H9 (cell line): ENCODE data around the gene NFS1. TPM values are rescaled to one million over a fixed set of nuclear protein-coding genes. Genes with fewer than 3 reads are reported as not detected.
A peak's percentile ranks its signal among the peaks of the same experiment; 100 is the strongest.
"Not testable (repeated sequence)": the region's sequence is repeated elsewhere in the genome, so short reads cannot be mapped to it uniquely, and the experiment has no call there.

Source experiments
- DNase-seq: peaks from one replicate; pipeline ENCODE4 v3.0.0-alpha.2; 2017
- H2AFZ ChIP-seq: one replicate; pipeline ENCODE4 v1.6.1; 2013; ENCODE audit warnings: mild to moderate bottlenecking, low read length, control low read depth, moderate library complexity
- H2AK5ac ChIP-seq: 2 replicates; pipeline ENCODE4 v1.6.1; 2013; ENCODE audit warnings: low read length, control low read depth, mixed read lengths; ENCODE audit not compliant: insufficient read length
- H2BK120ac ChIP-seq: one replicate; pipeline ENCODE4 v1.6.1; 2013; ENCODE audit warnings: low read depth, mild to moderate bottlenecking, low read length, control low read depth, inconsistent platforms; ENCODE audit not compliant: poor library complexity, severe bottlenecking
- H2BK12ac ChIP-seq: 2 replicates; pipeline ENCODE4 v1.6.1; 2013; ENCODE audit warnings: low read length, control low read depth, mixed read lengths, low read depth; ENCODE audit not compliant: insufficient read length
- H2BK15ac ChIP-seq: 2 replicates; pipeline ENCODE4 v1.6.1; 2013; ENCODE audit warnings: low read depth, low read length, control low read depth
- H2BK20ac ChIP-seq: one replicate; pipeline ENCODE4 v1.6.1; 2013; ENCODE audit warnings: low read depth, mild to moderate bottlenecking, low read length, control low read depth, inconsistent platforms; ENCODE audit not compliant: poor library complexity, severe bottlenecking
- H2BK5ac ChIP-seq: 2 replicates; pipeline ENCODE4 v1.6.1; 2013; ENCODE audit warnings: low read length, control low read depth, mixed read lengths; ENCODE audit not compliant: insufficient read length
- H3K14ac ChIP-seq: 2 replicates; pipeline ENCODE4 v1.6.1; 2013; ENCODE audit warnings: low read length, control low read depth; ENCODE audit not compliant: insufficient read depth
- H3K18ac ChIP-seq: 2 replicates; pipeline ENCODE4 v1.6.1; 2013; ENCODE audit warnings: low read depth, mild to moderate bottlenecking, mixed read lengths, low read length, control low read depth; ENCODE audit not compliant: insufficient read length
- H3K23ac ChIP-seq: 2 replicates; pipeline ENCODE4 v1.6.1; 2013; ENCODE audit warnings: low read length, control low read depth, mixed read lengths, low read depth; ENCODE audit not compliant: insufficient read length
- H3K23me2 ChIP-seq: 2 replicates; pipeline ENCODE4 v1.6.1; 2013; ENCODE audit warnings: low read depth, mild to moderate bottlenecking, mixed read lengths, low read length, control low read depth; ENCODE audit not compliant: insufficient read length, poor library complexity, severe bottlenecking
- H3K27ac ChIP-seq: 2 replicates; pipeline ENCODE4 v1.5.1; 2013; ENCODE audit warnings: low read length, control low read depth, mixed read lengths, low read depth; ENCODE audit not compliant: insufficient read length
- H3K27me3 ChIP-seq: 2 replicates; pipeline ENCODE4 v1.6.1; 2013; ENCODE audit warnings: low read length, control low read depth, inconsistent platforms; ENCODE audit not compliant: insufficient read depth
- H3K4ac ChIP-seq: 2 replicates; pipeline ENCODE4 v1.6.1; 2013; ENCODE audit warnings: low read depth, mild to moderate bottlenecking, control low read depth, inconsistent platforms, low read length, moderate library complexity
- H3K4me1 ChIP-seq: 2 replicates; pipeline ENCODE4 v1.6.1; 2013; ENCODE audit warnings: low read length, control low read depth, inconsistent platforms; ENCODE audit not compliant: insufficient read depth
- H3K4me2 ChIP-seq: 2 replicates; pipeline ENCODE4 v1.6.1; 2013; ENCODE audit warnings: low read length, control low read depth, mixed read lengths; ENCODE audit not compliant: insufficient read length, insufficient read depth
- H3K56ac ChIP-seq: 2 replicates; pipeline ENCODE4 v1.6.1; 2013; ENCODE audit warnings: low read depth, mild to moderate bottlenecking, mixed read lengths, low read length, control low read depth; ENCODE audit not compliant: insufficient read length
- H3K79me1 ChIP-seq: 2 replicates; pipeline ENCODE4 v1.6.1; 2013; ENCODE audit warnings: low read depth, mild to moderate bottlenecking, moderate library complexity, low read length, control low read depth, inconsistent platforms; ENCODE audit not compliant: insufficient read depth, poor library complexity, severe bottlenecking
- H3K79me2 ChIP-seq: 2 replicates; pipeline ENCODE4 v1.6.1; 2013; ENCODE audit warnings: low read length, control low read depth, inconsistent platforms; ENCODE audit not compliant: insufficient read depth
- H3K9ac ChIP-seq: 2 replicates; pipeline ENCODE4 v1.6.1; 2013; ENCODE audit warnings: low read length, control low read depth, mixed read lengths; ENCODE audit not compliant: insufficient read length; ENCODE audit errors: extremely low read depth
- H3K9me3 ChIP-seq: one replicate; pipeline ENCODE4 v1.6.1; 2013; ENCODE audit warnings: low read depth, low read length, inconsistent platforms; ENCODE audit not compliant: control insufficient read depth
- H3T11ph ChIP-seq: one replicate; pipeline ENCODE4 v1.6.1; 2013; ENCODE audit warnings: mild to moderate bottlenecking, low read length, control low read depth, inconsistent platforms
- H4K20me1 ChIP-seq: one replicate; pipeline ENCODE4 v1.6.1; 2013; ENCODE audit not compliant: control insufficient read depth, insufficient read length, insufficient read depth
- H4K5ac ChIP-seq: 2 replicates; pipeline ENCODE4 v1.6.1; 2013; ENCODE audit warnings: low read depth, mild to moderate bottlenecking, mixed read lengths, low read length, control low read depth; ENCODE audit not compliant: insufficient read length
- H4K8ac ChIP-seq: replicated peaks from 2 replicates; pipeline ENCODE4 v1.6.1; 2013; ENCODE audit warnings: low read length, control low read depth, mixed read lengths, low read depth; ENCODE audit not compliant: insufficient read length
- H4K91ac ChIP-seq: 2 replicates; pipeline ENCODE4 v1.6.1; 2013; ENCODE audit warnings: low read depth, mild to moderate bottlenecking, moderate library complexity, mixed read lengths, low read length, control low read depth; ENCODE audit not compliant: insufficient read length
- H3K27ac Mint-ChIP-seq, 3 experiments: 2 replicates in 2 of 3; 3 replicates in 1 of 3; pipeline ENCODE4 v1.8.0; 2020 to 2021; ENCODE audit warnings: mixed read lengths in 3 of 3, mild to moderate bottlenecking in 1 of 3, moderate library complexity in 1 of 3
- H3K27me3 Mint-ChIP-seq: 2 replicates; pipeline ENCODE4 v1.8.0; 2021; ENCODE audit warnings: low read depth, mild to moderate bottlenecking, moderate library complexity, mixed read lengths
- H3K36me3 Mint-ChIP-seq, 3 experiments: 2 replicates in 2 of 3; 3 replicates in 1 of 3; pipeline ENCODE4 v1.8.0; 2020 to 2021; ENCODE audit warnings: low read depth in 3 of 3, mixed read lengths in 3 of 3; ENCODE audit not compliant: insufficient read depth in 1 of 3
- H3K4me1 Mint-ChIP-seq, 2 experiments: 2 replicates each; pipeline ENCODE4 v1.8.0; 2020; ENCODE audit warnings: mixed read lengths in 2 of 2
- H3K4me3 Mint-ChIP-seq, 2 experiments: 2 replicates in 1 of 2; 3 replicates in 1 of 2; pipeline ENCODE4 v1.8.0; 2020 to 2021; ENCODE audit warnings: mild to moderate bottlenecking in 2 of 2, mixed read lengths in 2 of 2, moderate library complexity in 1 of 2
- H3K9me3 Mint-ChIP-seq, 2 experiments: 2 replicates in 1 of 2; 3 replicates in 1 of 2; pipeline ENCODE4 v1.8.0; 2020; ENCODE audit warnings: mild to moderate bottlenecking in 2 of 2, mixed read lengths in 2 of 2, moderate library complexity in 1 of 2
- WGBS: extraction: QIAGEN DNeasy Blood & Tissue Kit; methylation state at CpG from one replicate; pipeline ENCODE4 v1.1.7; 2013; ENCODE audit warnings: missing lambda C conversion rate, low lambda C conversion rate, mixed read lengths; ENCODE audit not compliant: insufficient read length; ENCODE audit errors: extremely low coverage; 5-methylcytosine and 5-hydroxymethylcytosine counted together
- total RNA-seq: library from RNA; stranded (reverse); gene quantifications from 2 replicates; pipeline ENCODE4 v1.2.1, GENCODE V29; 2021

NFS1 gene
- total RNA-seq, 1 experiment from 2014 or later: 26.6 TPM

DNA sequence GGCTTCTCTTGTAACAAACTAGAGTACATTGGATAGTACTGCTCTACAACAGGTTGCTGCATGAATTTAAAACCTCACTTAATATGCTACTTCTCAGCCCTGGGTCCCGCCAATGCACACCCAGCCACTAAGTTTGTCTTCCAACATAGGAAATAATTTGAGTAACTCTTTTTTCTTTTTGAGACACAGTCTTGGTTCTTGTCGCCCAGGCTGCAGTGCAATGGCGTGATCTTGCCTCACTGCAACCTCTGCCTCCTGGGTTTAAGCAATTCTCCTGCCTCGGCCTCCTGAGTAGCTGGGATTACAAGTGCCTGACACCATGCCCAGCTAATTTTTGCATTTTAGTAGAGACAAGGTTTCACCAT lies 24.1 kb upstream of the NFS1 start:
- H2BK120ac ChIP-seq, H3K27ac ChIP-seq, H2BK20ac ChIP-seq, H3K4ac ChIP-seq, H3K23ac ChIP-seq, DNase-seq, H3K27me3 ChIP-seq, H3K27me3 Mint-ChIP-seq, H2AK5ac ChIP-seq, H3K4me1 Mint-ChIP-seq, H3K79me2 ChIP-seq, H3K4me1 ChIP-seq, H2AFZ ChIP-seq, H3K79me1 ChIP-seq, H3K18ac ChIP-seq, H3K27ac Mint-ChIP-seq, H4K5ac ChIP-seq, H3K23me2 ChIP-seq, H3K9me3 Mint-ChIP-seq, H2BK5ac ChIP-seq, H3K9me3 ChIP-seq, H3K56ac ChIP-seq, H2BK15ac ChIP-seq, H3K9ac ChIP-seq, H4K8ac ChIP-seq, H3T11ph ChIP-seq, H4K20me1 ChIP-seq, H3K4me2 ChIP-seq, H4K91ac ChIP-seq, H2BK12ac ChIP-seq, H3K14ac ChIP-seq: not testable (repeated sequence)
- Mint-ChIP-seq H3K36me3 (peaks cover 55 to 97% (median 95%) of the 10 kb centered on the region in 3 experiments), H3K4me3 (peak overlapping the region in 1 of 2 experiments; percentile 23; a peak in 1 of 5 replicates)
- no CpG with 5 or more reads among the region's 4 CpGs for WGBS
